ENCODE data around the gene KLK1. TPM values are rescaled to one million over a fixed set of nuclear protein-coding genes. Genes with fewer than 3 reads are reported as not detected.

Gene KLK1
- total RNA-seq (2014; rRNA removed; shearing (Covaris generic); ENCODE audit: low replicate concordance), result not detected in 2 replicates

DNA sequence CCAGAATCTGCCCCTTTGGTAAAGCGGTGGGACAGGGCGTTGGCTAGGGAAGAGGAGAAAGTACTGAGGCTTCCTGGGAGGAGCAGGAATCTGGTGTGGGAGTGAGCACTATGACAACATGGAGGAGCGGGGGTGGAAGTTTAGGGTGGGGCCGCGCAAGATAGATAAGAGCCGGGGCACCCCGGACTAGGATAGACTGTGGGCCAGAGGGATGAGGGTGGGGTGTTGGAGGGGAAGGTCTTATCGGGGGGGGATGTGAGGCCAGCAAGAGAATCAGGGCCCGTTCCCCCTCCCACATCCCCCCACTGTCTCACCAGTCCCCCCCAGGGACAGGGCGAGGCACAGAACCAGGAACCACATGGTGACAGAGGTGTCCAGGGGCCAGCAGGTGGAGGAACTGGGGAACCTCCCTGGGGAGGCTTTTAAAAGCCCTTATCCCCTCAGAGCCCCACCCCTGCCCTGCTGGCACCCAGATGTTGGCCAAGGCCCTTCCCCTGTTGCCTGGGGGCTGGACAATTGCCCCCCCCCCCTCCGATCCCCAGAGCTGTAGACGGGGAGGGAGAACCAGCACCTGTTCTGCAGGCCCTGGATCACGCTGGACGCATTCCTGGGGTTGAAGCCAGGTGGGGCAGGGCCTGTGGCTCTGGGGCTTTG lies at the start of gene KLK1:
TSS of gene KLK1 (minus strand) at position 399 of the 654 bp plus-strand sequence. CDS start at position 360, 39 bp downstream.
- no peak for DNase-seq (ENCODE audit: low read depth)
- in situ Hi-C loops (cut with HindIII; ENCODE audit: low pct_unique_long_range_greater_than_20kb, low sequenced_read_pairs), result no loop called here

DNA sequence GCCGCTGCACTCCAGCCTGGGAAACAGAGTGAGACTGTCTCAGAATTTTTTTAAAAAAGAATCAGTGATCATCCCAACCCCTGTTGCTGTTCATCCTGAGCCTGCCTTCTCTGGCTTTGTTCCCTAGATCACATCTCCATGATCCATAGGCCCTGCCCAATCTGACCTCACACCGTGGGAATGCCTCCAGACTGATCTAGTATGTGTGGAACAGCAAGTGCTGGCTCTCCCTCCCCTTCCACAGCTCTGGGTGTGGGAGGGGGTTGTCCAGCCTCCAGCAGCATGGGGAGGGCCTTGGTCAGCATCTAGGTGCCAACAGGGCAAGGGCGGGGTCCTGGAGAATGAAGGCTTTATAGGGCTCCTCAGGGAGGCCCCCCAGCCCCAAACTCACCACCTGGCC lies 49.5 kb upstream of the KLK1 start, which contains the start of gene KLK2:
TSS of gene KLK2 (plus strand) at position 384 of the 400 bp plus-strand sequence. CDS start 35 bp downstream, outside the sequence.
- no peak for DNase-seq (ENCODE audit: low read depth)
- in situ Hi-C loops (cut with HindIII; ENCODE audit: low pct_unique_long_range_greater_than_20kb, low sequenced_read_pairs), result no loop called here

DNA sequence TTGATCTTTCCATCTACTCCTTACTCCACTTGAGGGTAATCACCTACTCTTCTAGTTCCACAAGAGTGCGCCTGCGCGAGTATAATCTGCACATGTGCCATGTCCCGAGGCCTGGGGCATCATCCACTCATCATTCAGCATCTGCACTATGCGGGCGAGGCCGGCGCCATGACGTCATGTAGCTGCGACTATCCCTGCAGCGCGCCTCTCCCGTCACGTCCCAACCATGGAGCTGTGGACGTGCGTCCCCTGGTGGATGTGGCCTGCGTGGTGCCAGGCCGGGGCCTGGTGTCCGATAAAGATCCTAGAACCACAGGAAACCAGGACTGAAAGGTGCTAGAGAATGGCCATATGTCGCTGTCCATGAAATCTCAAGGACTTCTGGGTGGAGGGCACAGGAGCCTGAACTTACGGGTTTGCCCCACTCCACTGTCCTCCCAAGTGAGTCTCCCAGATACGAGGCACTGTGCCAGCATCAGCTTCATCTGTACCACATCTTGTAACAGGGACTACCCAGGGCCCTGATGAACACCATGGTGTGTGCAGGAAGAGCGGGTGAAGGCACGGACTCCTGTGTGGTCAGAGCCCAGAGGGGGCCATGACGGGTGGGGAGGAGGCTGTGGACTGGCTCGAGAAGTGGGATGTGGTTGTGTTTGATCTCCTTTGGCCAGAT lies 47.0 kb upstream of the KLK1 start:
- no peak for DNase-seq (ENCODE audit: low read depth)
- in situ Hi-C loops (cut with HindIII; ENCODE audit: low pct_unique_long_range_greater_than_20kb, low sequenced_read_pairs), result no loop called here

DNA sequence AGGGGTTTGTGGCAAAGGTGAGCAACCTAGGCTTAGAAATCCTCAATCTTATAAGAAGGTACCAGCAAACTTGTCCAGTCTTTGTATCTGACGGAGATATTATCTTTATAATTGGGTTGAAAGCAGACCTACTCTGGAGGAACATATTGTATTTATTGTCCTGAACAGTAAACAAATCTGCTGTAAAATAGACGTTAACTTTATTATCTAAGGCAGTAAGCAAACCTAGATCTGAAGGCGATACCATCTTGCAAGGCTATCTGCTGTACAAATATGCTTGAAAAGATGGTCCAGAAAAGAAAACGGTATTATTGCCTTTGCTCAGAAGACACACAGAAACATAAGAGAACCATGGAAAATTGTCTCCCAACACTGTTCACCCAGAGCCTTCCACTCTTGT lies 45.9 kb upstream of the KLK1 start:
- no peak for DNase-seq (ENCODE audit: low read depth)
- in situ Hi-C loops (cut with HindIII; ENCODE audit: low pct_unique_long_range_greater_than_20kb, low sequenced_read_pairs), result no loop called here

DNA sequence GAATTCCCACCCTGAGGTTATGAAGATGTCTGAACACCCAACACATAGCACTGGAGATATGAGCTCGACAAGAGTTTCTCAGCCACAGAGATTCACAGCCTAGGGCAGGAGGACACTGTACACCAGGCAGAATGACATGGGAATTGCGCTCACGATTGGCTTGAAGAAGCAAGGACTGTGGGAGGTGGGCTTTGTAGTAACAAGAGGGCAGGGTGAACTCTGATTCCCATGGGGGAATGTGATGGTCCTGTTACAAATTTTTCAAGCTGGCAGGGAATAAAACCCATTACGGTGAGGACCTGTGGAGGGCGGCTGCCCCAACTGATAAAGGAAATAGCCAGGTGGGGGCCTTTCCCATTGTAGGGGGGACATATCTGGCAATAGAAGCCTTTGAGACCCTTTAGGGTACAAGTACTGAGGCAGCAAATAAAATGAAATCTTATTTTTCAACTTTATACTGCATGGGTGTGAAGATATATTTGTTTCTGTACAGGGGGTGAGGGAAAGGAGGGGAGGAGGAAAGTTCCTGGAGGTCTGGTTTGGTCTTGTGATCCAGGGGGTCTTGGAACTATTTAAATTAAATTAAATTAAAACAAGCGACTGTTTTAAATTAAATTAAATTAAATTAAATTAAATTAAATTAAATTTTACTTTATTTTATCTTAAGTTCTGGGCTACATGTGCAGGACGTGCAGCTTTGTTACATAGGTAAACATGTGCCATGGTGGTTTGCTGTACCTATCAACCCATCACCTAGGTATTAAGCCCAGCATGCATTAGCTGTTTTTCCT lies 38.1 kb upstream of the KLK1 start:
- DNase-seq (ENCODE audit: low read depth), result no peak
- in situ Hi-C loops (cut with HindIII; ENCODE audit: low pct_unique_long_range_greater_than_20kb, low sequenced_read_pairs), result no loop called here

DNA sequence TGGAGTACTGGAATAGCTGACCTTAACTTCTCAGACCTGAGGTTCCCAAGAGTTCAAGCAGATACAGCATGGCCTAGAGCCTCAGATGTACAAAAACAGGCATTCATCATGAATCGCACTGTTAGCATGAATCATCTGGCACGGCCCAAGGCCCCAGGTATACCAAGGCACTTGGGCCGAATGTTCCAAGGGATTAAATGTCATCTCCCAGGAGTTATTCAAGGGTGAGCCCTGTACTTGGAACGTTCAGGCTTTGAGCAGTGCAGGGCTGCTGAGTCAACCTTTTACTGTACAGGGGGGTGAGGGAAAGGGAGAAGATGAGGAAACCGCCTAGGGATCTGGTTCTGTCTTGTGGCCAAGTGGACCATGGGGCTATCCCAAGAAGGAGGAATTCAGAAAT lies 37.4 kb upstream of the KLK1 start:
- in situ Hi-C loops (cut with HindIII; ENCODE audit: low pct_unique_long_range_greater_than_20kb, low sequenced_read_pairs), result no loop called here
- no peak for DNase-seq (ENCODE audit: low read depth)

DNA sequence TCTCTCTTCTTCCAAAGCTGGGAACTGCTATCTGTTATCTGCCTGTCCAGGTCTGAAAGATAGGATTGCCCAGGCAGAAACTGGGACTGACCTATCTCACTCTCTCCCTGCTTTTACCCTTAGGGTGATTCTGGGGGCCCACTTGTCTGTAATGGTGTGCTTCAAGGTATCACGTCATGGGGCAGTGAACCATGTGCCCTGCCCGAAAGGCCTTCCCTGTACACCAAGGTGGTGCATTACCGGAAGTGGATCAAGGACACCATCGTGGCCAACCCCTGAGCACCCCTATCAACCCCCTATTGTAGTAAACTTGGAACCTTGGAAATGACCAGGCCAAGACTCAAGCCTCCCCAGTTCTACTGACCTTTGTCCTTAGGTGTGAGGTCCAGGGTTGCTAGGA lies 36.3 kb upstream of the KLK1 start:
- in situ Hi-C loops (cut with HindIII; ENCODE audit: low pct_unique_long_range_greater_than_20kb, low sequenced_read_pairs), result no loop called here

DNA sequence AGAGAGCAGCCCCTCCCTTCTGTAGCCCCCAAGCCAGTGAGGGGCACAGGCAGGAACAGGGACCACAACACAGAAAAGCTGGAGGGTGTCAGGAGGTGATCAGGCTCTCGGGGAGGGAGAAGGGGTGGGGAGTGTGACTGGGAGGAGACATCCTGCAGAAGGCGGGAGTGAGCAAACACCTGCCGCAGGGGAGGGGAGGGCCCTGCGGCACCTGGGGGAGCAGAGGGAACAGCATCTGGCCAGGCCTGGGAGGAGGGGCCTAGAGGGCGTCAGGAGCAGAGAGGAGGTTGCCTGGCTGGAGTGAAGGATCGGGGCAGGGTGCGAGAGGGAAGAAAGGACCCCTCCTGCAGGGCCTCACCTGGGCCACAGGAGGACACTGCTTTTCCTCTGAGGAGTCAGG lies 35.3 kb upstream of the KLK1 start:
- in situ Hi-C loops (cut with HindIII; ENCODE audit: low pct_unique_long_range_greater_than_20kb, low sequenced_read_pairs), result no loop called here
- no peak for DNase-seq (ENCODE audit: low read depth)

More for the DNA sequence above, 36.3 kb upstream of the KLK1 start:
- no peak for DNase-seq (ENCODE audit: low read depth)

DNA sequence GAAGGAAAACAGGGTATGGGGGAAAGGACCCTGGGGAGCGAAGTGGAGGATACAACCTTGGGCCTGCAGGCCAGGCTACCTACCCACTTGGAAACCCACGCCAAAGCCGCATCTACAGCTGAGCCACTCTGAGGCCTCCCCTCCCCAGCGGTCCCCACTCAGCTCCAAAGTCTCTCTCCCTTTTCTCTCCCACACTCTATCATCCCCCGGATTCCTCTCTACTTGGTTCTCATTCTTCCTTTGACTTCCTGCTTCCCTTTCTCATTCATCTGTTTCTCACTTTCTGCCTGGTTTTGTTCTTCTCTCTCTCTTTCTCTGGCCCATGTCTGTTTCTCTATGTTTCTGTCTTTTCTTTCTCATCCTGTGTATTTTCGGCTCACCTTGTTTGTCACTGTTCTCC lies 33.8 kb upstream of the KLK1 start:
- in situ Hi-C loops (cut with HindIII; ENCODE audit: low pct_unique_long_range_greater_than_20kb, low sequenced_read_pairs), result no loop called here
- DNase-seq (ENCODE audit: low read depth), result no peak

DNA sequence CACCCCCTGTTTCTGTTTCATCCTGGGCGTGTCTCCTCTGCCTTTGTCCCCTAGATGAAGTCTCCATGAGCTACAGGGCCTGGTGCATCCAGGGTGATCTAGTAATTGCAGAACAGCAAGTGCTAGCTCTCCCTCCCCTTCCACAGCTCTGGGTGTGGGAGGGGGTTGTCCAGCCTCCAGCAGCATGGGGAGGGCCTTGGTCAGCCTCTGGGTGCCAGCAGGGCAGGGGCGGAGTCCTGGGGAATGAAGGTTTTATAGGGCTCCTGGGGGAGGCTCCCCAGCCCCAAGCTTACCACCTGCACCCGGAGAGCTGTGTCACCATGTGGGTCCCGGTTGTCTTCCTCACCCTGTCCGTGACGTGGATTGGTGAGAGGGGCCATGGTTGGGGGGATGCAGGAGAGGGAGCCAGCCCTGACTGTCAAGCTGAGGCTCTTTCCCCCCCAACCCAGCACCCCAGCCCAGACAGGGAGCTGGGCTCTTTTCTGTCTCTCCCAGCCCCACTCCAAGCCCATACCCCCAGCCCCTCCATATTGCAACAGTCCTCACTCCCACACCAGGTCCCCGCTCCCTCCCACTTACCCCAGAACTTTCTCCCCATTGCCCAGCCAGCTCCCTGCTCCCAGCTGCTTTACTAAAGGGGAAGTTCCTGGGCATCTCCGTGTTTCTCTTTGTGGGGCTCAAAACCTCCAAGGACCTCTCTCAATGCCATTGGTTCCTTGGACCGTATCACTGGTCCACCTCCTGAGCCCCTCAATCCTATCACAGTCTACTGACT lies 31.2 kb upstream of the KLK1 start, which contains the start of gene KLK3:
TSS of gene KLK3 (plus strand) at position 280 of the 775 bp plus-strand sequence. CDS start at position 321, 41 bp downstream.
- in situ Hi-C loops (cut with HindIII; ENCODE audit: low pct_unique_long_range_greater_than_20kb, low sequenced_read_pairs), result no loop called here
- no peak for DNase-seq (ENCODE audit: low read depth)

DNA sequence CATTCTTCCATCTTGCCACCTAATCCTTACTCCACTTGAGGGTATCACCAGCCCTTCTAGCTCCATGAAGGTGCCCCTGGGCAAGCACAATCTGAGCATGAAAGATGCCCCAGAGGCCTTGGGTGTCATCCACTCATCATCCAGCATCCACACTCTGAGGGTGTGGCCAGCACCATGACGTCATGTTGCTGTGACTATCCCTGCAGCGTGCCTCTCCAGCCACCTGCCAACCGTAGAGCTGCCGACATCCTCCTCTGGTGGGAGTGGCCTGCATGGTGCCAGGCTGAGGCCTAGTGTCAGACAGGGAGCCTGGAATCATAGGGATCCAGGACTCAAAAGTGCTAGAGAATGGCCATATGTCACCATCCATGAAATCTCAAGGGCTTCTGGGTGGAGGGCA lies 28.0 kb upstream of the KLK1 start:
- DNase-seq (ENCODE audit: low read depth), result no peak
- in situ Hi-C loops (cut with HindIII; ENCODE audit: low pct_unique_long_range_greater_than_20kb, low sequenced_read_pairs), result no loop called here

DNA sequence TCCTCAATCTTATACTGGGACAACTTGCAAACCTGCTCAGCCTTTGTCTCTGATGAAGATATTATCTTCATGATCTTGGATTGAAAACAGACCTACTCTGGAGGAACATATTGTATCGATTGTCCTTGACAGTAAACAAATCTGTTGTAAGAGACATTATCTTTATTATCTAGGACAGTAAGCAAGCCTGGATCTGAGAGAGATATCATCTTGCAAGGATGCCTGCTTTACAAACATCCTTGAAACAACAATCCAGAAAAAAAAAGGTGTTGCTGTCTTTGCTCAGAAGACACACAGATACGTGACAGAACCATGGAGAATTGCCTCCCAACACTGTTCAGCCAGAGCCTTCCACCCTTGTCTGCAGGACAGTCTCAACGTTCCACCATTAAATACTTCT lies 27.2 kb upstream of the KLK1 start:
- DNase-seq (ENCODE audit: low read depth), result no peak
- in situ Hi-C loops (cut with HindIII; ENCODE audit: low pct_unique_long_range_greater_than_20kb, low sequenced_read_pairs), result no loop called here

DNA sequence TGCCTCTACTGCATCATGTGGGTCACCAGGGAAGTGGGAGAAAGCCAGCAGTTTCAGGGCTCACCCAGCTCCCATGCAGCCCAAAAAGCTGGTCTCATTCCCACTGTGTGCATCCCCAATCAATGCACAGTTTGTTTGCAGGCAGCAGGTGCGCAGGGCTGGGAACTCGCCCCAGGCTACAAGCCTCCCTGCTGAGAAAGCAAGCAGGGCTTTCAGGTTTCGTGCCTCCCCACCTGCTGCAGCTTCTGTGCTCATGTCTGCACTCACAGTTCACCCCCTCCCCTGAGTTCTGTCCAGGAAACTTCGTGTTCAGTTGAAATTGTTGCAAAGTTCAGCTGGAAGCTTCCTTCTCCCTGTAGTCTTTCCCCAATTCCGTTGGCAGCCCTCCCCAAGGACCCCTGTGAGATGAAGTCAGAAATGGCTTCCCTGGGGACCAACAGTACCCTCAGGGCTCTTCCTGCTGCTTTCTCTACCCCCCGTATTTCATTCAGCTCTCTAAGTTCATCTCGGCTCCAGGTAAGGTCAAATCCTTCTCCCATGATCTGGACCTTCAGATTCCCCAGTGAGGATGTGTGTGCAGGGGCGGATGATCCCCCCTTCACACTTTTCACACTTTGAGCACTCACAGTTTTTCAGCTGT lies 20.8 kb upstream of the KLK1 start:
- in situ Hi-C loops (cut with HindIII; ENCODE audit: low pct_unique_long_range_greater_than_20kb, low sequenced_read_pairs), result no loop called here

DNA sequence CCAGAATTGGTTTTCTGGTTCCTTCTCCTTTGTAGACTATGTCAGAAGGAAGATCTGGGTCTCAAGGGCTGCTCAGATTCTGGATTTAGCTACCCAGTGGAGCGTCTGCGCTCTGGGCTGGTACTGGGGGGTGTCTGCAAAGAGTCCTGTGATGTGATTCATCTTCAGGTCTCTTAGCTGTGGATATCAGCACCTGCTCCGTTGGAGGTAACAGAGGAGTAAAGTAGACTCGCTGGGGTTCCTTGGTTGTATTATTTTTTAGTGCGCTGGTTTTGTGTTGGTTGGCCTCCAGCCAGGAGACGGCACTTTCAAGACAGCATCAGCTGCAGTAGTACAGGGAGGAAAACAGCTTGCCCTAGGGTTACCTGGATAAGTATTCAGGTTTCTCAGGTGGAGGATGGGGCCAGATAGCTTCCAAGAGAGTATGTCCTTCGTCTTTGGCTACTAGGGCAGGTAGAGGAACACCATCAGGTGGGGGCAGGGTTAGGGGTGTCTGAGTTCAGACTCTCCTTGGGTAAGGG lies 20.2 kb upstream of the KLK1 start:
- in situ Hi-C loops (cut with HindIII; ENCODE audit: low pct_unique_long_range_greater_than_20kb, low sequenced_read_pairs), result no loop called here
- DNase-seq (ENCODE audit: low read depth), result no peak

More for the DNA sequence above, 20.8 kb upstream of the KLK1 start:
- DNase-seq (ENCODE audit: low read depth), result no peak

DNA sequence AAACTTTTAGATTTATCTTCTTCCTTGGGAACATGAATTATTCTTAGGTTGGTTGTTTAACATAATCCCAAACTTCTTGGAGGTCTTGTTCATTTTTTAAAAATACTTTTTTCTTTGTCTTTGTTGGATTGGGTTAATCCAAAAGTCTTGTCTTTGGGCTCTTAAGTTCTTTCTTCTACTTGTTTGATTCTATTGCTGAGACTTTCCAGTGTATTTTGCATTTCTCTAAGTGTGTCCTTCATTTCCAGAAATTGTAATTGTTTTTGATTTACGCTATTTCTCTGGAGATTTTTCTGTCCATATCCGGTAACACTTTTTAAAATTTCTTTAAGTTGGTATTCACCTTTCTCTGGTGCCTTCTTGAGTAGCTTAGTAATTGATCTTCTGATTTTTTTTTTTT lies 19.6 kb upstream of the KLK1 start:
- no peak for DNase-seq (ENCODE audit: low read depth)
- in situ Hi-C loops (cut with HindIII; ENCODE audit: low pct_unique_long_range_greater_than_20kb, low sequenced_read_pairs), result no loop called here

DNA sequence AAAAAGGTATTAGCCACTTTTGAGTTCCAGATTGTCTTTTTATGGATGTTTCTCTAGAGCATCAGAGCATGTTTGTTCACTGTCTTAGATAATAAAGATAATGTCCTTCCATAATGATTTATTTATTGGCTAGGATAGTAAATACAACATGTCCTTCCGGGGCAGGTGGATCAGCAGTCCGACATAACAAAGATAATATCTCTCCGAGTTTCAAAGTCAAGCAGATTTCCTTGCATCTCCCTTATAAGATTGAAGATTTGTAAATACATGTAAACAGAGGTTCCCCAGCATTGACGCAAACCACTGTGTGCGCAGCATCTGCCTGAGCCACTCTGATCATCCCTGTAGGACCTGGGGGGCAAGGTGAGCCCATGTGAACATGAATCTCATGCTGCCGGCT lies 18.5 kb upstream of the KLK1 start:
- no peak for DNase-seq (ENCODE audit: low read depth)
- in situ Hi-C loops (cut with HindIII; ENCODE audit: low pct_unique_long_range_greater_than_20kb, low sequenced_read_pairs), result no loop called here

DNA sequence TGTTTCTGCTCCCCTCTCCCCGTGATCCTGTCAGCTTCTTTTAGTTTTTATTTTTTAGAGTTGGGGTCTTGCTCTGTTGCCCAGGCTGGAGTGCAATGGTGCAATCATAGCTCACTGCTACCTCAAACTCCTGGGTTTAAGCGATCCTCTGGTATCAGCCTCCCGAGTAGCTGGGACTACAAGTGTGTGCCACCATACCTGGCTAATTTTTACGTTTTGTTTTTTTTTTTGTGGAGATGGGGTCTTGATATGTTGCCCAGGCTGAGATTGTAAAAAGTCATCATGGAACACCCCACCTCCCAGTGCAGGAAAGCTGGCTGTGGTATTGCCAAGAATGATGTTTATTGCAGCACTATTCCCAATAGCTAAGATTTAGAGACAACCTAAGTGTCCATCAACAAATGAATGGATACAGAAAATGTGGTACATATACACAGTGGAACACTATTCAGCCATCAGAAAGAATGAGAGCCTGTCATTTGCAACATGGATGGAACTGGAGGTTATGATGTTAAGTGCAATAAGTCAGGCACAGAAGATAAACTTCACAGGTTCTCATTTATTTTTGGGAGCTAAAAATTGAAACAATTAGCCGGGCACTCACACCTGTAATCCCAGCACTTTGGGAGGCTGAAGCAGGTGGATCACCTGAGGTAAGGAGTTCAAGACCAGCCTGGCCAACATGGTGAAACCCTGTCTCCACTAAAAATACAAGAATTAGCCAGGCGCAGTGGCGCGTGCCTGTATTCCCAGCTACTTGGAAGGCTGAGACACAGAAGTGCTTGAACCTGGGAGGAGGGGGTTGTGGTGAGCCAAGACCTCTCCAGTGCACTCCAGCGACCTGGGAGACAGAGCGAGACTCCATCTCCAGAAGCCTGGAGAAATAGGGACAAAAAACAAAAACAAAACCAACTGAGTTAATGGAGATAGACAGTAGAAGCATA lies 16.4 kb upstream of the KLK1 start:
- in situ Hi-C loops (cut with HindIII; ENCODE audit: low pct_unique_long_range_greater_than_20kb, low sequenced_read_pairs), result no loop called here
- DNase-seq (ENCODE audit: low read depth), result no peak

Data from Caki2 (cell line).